ENCODE data around the gene ISOC2.

ISOC2 gene

DNA sequence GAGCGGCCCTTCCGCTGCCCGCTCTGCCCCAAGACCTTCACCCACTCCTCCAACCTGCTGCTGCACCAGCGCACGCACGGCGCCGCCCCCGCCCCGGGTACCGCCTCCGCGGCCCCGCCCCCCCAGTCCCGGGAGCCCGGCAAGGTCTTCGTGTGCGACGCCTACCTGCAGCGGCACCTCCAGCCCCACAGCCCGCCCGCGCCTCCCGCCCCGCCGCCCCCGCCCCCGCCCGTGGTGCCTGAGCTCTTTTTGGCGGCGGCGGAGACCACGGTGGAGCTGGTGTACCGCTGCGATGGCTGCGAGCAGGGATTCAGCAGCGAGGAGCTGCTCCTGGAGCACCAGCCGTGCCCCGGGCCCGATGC lies 20.3 kb upstream of the ISOC2 start:
- no peak for DNase-seq (ENCODE audit: low read depth, low spot score)
- no peak overlapping the region for H3K4me3 ChIP-seq (ENCODE audit: low read length)

- DNase-seq (ENCODE audit: low read depth, low spot score) = no peak
- H3K4me3 ChIP-seq (ENCODE audit: low read length) = no peak overlapping the region
Measured at GRCh38 chr19:55481148-55481793, 19.8 kb upstream of the ISOC2 start.

- H3K4me3 ChIP-seq (ENCODE audit: low read length) = no peak overlapping the region
- no peak for DNase-seq (ENCODE audit: low read depth, low spot score)
Measured at GRCh38 chr19:55479451-55480230, 18.2 kb upstream of the ISOC2 start.

DNA sequence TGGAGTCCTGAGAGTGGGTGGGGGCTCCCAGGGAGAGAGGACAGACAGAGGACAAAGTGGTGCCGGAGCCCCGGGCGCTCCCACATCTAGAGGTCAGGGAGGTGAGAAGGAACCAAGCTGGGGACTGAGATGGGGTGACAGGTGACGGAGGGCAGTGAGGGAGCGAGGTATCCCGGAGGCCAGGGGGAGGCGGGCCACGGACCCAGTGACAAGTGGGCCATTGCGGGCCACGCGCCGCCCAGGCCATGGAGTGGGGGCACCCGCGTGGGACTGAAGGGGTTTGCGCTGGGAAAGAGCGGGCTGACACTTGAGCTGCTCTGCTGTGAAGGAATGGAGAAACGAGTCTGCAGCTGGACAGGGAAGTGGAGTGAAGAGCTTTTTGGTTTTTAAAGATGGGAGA lies 17.6 kb upstream of the ISOC2 start:
- no peak overlapping the region for H3K4me3 ChIP-seq (ENCODE audit: low read length)
- DNase-seq (ENCODE audit: low read depth, low spot score) = no peak

GRCh38 chr19:55478364-55478763 lies 16.9 kb upstream of the ISOC2 start:
- no peak for DNase-seq (ENCODE audit: low read depth, low spot score)
- H3K4me3 ChIP-seq (ENCODE audit: low read length) = no peak overlapping the region

DNA sequence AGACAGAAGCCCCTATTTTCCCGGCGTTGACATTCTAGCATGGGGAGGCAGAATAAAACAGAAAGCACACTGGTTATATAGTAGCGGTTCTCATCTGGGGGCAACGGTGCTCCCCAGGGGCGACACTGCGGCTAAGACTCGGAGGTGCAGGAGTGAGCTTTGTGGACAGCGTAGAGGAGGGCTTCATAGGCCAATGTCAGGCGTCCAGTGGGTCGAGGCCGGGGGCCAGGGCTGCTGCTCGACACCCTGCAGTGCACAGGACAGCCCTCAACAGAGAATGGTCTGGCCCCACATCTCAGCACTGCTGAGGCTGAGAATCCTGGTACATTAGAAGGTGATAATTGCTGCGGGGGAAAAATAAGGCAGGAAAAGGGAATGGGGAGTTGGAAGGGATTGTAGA lies 16.5 kb upstream of the ISOC2 start:
- no peak for DNase-seq (ENCODE audit: low read depth, low spot score)
- H3K4me3 ChIP-seq (ENCODE audit: low read length) = peak overlapping the region; percentile 85

DNA sequence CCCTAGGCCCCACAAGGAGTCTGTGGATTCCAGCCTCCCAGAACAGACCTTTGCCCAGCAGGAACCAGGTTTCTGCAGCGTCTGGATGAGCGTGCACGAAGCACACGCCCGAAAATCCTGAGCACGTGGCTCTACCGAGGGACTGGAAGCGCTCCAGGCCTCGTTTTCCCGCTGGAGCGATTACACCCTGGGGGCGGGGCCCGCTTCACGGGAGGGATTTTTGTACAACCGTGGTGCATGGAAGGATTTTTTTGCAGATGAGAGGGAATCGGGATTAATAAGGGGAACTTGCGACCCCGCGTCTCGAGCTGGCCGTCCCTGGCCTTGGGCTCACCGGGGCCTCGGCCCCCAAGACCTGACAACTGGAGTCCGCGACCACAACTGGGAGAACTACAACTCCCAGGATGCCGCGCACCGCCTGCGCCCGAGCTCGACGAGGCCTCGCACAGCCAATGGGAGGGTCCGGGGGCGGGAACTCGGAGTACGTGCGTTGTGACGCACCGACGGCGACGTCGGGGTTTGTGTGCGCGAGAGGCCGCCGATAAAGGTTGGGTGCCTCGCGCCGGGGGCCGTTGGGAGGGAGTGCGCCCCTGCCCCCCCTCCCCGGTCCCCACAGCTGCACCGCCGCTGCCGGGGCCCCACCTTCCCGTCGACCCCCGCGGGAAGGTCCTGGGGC lies 14.8 kb upstream of the ISOC2 start, which contains the start of gene ZNF628:
Gene ZNF628 (plus strand): TSS at position 518 of the 676 bp plus-strand sequence. CDS start 3,294 bp downstream, outside the sequence.
- peak within 1 kb of the TSS; percentile 85 for H3K4me3 ChIP-seq (ENCODE audit: low read length)
- DNase-seq (ENCODE audit: low read depth, low spot score) = peak; percentile 97

GRCh38 chr19:55474269-55475265 lies 13.1 kb upstream of the ISOC2 start:
- no peak for DNase-seq (ENCODE audit: low read depth, low spot score)
- no peak overlapping the region for H3K4me3 ChIP-seq (ENCODE audit: low read length)

GRCh38 chr19:55473225-55474012 lies 12.0 kb upstream of the ISOC2 start:
- DNase-seq (ENCODE audit: low read depth, low spot score) = no peak
- no peak overlapping the region for H3K4me3 ChIP-seq (ENCODE audit: low read length)

GRCh38 chr19:55472463-55472862 lies 11.0 kb upstream of the ISOC2 start:
- no peak overlapping the region for H3K4me3 ChIP-seq (ENCODE audit: low read length)
- DNase-seq (ENCODE audit: low read depth, low spot score) = no peak

GRCh38 chr19:55471266-55471665 lies 9.8 kb upstream of the ISOC2 start:
- no peak overlapping the region for H3K4me3 ChIP-seq (ENCODE audit: low read length)
- DNase-seq (ENCODE audit: low read depth, low spot score) = no peak

DNA sequence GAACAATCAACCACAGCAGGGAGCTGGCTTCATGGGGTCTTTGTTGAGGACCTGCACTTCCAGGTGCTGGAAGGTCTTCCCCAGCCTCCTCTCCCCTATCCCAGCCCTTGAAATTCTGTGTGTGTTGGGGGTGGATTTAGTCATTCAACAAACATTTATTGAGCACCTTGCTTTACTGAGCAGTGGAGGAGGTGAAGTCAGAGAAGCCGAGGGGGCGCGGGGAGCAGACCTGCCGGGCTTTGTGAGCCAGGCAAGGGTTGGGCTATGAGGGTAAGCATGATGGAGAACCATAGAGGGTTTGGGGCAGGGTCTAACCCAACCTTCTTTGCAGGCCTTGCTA lies 6.6 kb upstream of the ISOC2 start:
- no peak overlapping the region for H3K4me3 ChIP-seq (ENCODE audit: low read length)
- no peak for DNase-seq (ENCODE audit: low read depth, low spot score)

DNA sequence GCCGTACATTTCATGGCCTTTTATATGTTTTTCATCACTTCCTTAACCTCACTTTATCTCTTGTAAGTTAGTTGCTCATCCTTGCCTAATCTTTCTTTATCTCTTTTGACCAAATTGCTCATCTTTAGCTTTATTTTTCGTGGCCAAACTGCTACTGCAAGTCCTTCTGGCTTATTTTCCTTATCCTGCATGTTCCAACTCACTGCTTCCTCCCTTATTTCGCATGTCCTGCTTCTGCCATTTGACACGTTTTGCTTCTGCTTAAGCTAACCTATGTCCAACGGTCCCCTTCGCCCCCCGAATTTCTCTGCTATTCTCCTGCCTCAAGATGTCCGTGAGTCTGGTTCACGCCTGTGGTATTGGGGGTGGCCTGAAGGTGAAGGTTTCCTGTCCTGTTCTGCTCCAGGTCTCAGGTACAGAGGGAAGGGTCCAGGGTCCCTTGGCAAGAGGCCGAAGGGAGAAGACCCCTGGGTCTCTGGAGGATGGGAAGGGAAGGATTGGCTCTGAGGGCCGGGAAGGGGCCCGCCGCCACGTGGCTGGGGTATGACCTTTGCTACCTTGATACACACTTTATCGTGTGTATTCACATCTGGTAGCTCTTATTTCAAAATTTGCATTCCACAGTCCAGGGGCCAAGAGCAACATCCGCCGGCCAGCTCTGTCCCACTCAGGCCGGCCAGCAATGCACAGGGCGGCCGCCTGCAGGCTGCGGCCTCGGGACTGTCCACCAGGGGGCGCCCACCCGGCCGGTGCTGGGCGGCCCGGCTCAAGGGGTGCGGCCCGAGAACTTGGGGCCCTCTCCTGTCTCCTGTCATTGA lies 6.0 kb upstream of the ISOC2 start:
- no peak overlapping the region for H3K4me3 ChIP-seq (ENCODE audit: low read length)

DNA sequence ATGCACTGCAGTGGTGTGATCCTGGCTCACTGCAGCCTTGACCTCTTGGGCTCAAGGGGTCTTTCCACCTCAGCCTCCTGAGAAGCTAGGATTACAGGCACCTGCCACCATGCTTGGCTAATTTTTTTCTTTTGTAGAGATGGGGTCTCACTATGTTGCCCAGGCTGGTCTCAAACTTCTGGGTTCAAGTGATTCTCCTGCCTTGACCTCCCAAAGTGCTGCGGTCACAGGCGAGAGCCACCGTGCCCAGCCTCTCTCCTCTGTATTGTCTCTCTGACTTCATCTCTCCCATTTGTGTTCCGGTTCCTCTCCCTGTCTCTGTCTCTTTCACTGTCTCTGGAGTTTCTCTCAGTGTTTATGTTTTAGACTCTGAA lies 4.8 kb upstream of the ISOC2 start:
- no peak for DNase-seq (ENCODE audit: low read depth, low spot score)
- no peak overlapping the region for H3K4me3 ChIP-seq (ENCODE audit: low read length)

More for the DNA sequence above, 6.0 kb upstream of the ISOC2 start:
- DNase-seq (ENCODE audit: low read depth, low spot score) = no peak

DNA sequence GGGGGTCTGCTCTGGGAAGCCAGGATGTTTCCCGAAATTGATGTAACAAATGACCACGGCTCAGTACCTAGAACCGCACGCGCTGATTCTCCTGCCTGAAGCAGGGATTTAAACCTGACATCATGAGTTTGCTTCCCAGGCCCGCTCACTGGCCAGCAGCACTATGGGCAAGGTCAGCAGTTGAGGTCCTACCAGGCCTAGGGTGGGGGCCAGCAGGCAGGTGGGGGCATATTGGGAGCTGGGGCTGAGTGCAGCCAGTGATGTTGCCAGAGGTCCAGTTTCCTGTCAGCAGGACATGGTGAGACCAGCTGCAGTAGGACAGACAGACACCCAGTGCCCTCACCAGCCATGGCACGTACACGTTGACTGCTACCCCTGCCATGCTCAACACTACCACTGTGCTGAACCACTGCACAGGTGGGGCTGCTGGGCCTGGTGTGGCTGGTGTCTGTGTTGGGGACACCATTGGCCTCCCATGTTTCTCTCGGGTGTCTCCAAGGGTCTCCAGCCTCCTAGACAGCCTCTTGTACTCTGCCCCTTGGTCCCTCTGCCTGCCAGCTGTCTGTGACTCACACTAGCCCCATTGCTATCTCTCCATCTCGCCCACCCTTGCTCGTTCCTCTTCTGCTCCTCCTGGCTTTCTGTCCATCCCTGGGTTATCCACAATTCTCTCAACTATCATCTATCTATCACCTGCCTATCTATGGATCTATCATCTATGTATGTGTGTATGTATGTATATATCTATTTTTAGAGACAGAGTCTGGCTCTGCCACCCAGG lies 4.2 kb upstream of the ISOC2 start:
- DNase-seq (ENCODE audit: low read depth, low spot score) = no peak
- no peak overlapping the region for H3K4me3 ChIP-seq (ENCODE audit: low read length)

- no peak within 1 kb of the TSS for H3K4me3 ChIP-seq (ENCODE audit: low read length)
- no peak for DNase-seq (ENCODE audit: low read depth, low spot score)
Measured at GRCh38 chr19:55464662-55465054, 3.2 kb upstream of the ISOC2 start, which contains the start of gene C19orf85. Gene C19orf85, minus strand, starts transcription at chr19:55464751. Its CDS starts 197 bp downstream, at chr19:55464554.
